GM19468 (cell line): ENCODE data around the gene CHRNE.
"Not testable (repeated sequence)": the region's sequence is repeated elsewhere in the genome, so short reads cannot be mapped to it uniquely, and the experiment has no call there.

Experiments used
- ATAC-seq: cut with Tn5 transposase; IDR thresholded peaks from one replicate; pipeline ENCODE4 v1.9.1; 2021; ENCODE audit warnings: mild to moderate bottlenecking, moderate library complexity, moderate number of reproducible peaks; ENCODE audit not compliant: unreplicated experiment; ENCODE audit errors: extremely low read depth

CHRNE gene

DNA sequence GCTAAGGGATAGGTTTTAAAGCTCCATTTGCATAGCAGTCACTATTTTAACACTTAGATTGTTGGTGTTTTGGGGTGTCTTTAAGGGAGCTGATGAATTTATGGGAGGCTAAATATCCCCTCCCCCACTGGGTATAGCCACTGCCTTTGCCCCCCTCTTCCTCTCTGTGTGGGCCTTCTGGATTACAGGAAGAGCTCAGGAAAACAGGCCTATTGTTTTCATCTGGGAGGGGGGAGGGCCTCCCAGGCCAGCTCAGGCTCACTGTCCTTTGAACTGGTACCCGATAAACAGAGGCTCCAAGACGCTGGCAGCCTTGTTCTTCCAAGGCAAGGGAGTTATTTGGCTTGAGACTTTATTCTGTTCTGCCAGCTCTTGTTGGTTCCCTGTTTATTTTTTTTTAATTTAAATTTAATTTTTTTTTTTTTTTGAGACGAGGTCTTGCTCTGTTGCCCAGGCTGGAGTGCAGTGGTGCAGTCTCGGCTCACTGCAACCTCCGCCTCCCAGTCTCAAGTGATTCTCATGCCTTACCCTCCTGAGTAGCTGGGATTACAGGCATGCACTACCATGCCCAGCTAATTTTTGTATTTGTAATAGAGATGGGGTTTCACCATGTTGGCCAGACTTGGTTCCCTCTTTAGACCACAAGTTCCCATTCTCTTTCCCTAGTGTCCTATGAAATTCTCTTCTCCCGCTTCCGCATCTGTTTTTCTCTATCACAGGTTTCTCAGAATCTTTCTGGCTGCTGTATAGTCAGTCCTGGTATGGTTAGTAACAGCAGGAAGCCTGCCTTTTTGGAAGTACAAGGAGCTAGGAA lies 44.6 kb downstream of the CHRNE start:
- no peak for ATAC-seq

DNA sequence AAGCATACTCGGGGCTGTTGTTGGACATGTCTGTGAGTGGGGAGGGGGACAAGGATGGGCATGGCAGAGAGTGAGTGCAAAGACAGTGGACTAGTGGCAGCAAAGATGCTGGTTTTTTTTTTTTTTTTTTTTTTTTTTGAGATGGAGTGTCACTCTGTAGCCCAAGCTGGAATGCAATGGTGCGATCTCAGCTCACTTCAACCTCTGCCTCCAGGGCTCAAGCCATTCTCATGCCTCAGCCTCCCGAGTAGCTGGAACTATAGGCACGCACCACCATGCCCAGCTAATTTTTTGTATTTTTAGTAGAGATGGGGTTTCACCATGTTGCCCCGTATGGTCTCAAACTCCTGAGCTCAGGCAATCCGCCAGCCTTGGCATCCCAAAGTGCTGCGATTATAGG lies 45.6 kb downstream of the CHRNE start:
- ATAC-seq: not testable (repeated sequence)

DNA sequence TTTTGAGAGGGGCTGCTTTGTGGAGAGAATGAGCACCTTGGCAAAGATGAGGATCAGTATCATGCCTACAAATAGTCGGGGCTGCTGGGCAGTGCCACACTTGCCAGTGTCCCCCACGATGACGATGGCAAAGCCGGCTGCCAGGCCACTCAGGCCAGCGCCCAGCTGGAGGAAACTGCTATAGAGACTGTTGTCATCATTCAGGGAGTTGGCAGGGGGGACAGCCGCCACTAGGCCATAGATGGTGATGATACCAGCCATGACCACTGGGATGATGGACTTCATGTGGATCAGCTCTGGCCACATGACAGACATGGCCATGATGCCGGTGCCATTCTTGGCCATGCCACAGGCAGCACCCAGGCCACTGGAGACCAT lies 46.0 kb downstream of the CHRNE start:
- ATAC-seq: no peak

DNA sequence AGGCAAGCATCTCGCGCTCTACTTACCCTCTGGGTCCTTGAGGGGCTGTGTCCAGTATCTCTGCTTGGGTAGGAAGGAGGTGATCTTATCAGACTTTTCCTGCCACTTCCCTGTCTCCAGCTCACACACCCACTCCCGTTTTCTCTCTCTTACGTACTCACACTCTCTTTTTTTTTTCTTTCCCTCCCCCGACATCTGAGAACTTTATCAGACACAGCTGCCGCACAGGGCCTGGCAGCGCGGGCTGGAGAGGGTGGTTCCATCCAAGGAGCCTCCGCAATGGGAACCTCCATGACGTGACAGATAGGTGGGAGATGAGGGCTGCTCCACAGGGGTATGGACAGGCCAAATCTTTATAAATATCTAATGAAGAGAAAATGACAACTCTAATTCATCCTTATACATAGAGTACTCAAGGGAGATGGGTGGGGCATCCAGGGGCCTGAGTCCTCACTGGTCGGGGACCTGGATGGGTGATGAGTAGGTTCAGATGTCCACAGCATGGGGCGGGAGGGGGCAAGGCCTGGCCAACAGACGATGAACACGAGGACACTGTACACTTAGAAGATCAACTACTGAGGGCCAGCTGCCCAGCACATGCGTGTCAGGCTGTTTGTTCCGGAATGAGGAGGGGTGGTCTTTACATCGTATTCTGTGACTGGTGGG lies 46.5 kb downstream of the CHRNE start:
- no peak for ATAC-seq

DNA sequence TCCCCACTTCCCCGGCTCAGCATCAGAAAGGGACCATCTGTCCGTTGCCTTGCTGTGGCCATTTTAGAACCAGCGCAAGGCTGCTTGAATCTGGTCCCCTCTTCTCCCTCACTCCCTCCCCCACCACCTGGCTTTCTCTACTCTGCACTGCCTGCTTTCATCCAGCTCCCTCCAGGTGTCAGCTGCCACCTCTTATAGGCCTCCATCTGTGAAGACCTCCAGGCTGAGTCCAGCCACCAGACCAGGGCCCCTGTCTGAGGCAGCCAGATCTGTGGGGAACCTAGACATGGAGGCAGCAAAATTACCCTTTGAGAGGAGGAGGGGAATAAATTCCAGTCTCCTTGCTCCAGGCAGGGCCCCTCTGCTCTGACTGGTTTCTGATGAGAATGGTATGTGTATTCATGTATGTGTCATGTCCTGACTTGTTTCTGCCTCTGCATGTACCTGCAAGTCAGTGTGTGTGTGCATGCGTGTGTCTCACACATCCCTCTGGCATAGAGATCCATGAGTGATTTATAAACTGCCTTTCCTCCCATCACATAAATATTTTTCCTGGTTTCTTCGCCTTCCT lies 48.7 kb downstream of the CHRNE start:
- ATAC-seq: no peak

DNA sequence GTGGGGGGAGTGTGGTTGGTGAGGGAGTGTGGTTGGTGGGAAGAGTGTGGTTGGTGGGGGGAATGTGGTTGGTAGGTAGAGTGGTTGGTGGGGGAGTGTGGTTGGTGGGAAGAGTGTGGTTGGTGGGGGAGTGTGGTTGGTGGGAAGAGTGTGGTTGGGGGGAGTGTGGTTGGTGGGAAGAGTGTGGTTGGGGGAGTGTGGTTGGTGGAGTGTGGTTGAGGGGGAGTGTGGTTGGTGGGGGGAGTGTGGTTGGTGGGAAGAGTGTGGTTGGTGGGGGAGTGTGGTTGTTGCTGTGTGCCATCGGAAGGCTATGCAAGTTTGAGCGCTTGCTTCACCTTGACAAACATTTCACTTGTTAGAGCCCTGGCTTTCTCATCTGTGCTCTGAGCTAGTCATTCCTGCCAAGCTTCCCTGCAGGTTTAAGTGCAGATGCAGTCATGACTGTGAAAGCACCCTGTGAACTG lies 49.7 kb downstream of the CHRNE start:
- ATAC-seq: no peak

DNA sequence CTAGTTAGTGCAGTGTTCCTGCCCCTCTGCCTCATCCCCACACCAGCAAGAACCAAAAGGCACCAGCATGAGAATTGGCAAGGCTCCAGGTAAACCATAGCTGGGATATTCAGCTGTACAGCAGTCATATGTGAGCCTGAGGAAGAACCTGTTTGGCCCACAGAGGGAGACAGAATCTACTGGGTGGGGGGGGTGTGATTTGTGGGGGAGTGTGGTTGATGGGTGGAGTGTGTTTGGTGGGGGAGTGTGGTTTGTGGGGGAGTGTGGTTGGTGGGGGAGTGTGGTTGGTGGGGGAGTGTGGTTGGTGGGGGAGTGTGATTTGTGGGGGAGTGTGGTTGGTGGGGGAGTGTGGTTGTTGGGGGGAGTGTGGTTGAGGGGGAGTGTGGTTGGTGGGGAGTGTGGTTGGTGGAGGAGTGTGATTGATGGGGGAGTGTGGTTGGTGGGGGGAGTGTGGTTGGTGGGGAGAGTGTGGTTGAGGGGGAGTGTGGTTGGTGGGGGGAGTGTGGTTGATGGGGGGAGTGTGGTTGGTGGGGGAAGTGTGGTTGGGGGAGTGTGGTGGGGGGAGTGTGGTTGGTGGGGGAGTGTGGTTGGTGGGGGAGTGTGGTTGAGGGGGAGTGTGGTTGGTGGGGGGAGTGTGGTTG lies 50.2 kb downstream of the CHRNE start:
- ATAC-seq: no peak

DNA sequence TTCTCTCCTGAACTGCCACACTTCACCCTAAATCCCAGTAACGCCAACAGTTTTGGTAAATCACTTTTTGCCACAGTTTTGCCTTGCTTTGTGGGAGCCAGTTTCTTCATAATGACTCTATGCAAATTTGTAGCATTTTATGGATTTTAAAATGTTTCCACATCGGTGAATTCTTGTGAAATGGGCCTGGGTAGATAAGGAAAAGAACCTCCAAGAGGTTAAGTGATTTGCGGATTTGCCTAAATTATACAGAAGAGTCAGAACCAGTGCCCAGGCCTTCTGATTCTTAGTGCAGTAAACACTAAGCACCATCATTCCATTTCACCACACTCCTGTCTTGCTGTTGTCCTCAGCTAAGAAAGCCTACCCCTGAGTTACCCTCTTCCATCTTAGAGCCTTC lies 51.8 kb downstream of the CHRNE start:
- no peak for ATAC-seq

DNA sequence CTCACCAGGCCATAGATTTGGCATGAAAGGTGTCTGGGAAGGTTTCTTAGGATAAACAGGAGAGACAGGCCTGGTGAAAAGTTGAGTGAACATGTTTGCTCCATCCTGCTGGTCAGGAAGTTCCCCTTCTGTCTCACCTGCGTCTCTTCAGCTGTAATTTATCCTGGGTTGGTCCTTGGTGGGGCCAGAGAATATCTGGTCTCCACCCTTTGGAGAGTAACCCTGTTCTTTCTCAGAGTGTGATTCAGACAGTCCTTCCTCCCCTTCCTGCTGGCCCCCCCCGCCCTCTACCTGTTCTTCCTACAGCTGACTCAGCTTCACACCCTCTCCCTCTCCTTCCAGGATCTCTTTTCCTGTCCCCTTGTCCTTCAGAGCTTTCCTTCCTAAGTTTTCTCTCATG lies 52.7 kb downstream of the CHRNE start:
- no peak for ATAC-seq

DNA sequence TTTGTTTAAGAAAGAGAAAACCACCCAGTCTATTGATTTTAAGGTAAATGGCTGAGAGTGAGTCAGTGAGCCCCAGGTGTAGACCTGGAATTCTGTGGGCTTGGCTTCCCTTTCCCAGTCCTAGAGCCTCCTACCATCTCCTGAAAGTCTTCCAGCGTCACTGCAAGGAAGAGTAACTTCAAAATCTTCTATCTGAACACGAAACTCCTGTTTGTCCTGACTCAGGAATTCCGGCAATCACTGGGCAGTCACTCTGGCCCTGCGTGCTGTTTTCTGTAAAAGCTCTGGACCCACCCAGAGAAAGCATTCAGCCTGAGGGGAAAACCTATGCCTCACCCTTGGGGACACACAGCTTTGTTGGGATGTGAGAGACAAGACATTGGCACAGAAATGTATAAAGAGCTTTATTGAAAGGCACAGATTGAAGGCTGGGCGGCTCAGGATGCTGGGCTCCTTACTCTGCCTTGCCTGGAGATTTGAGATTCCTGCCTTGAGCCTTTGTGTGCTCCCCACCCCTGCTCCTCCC lies 53.8 kb downstream of the CHRNE start:
- ATAC-seq: no peak
